Suprapubic skin (tissue), 4 donors: Measurements from ENCODE around the gene COL28A1.

ENCODE experiments used
- EP300 ChIP-seq: sonication (generic); formaldehyde crosslinking; IDR thresholded peaks from one replicate; pipeline ENCODE4 v1.6.1; 2017; ENCODE audit warnings: antibody characterized with exemption
- POLR2A ChIP-seq, 2 donors: fragments of 450-650 bp; IDR thresholded peaks; one replicate each; pipeline ENCODE4 v1.6.1; 2017; ENCODE audit warnings: antibody characterized with exemption in 2 of 2, mild to moderate bottlenecking in 2 of 2, moderate library complexity in 2 of 2
- POLR2AphosphoS5 ChIP-seq, 3 donors: sonication (generic); formaldehyde crosslinking; IDR thresholded peaks; one replicate each; pipeline ENCODE4 v1.6.1; 2017; ENCODE audit warnings: antibody characterized with exemption in 3 of 3
- TF ChIP-seq, protein P1 (sequence below), 2 donors: fragments of 200-600 bp in 1 of 2; fragments of 450-650 bp in 1 of 2; sonication (generic) in 1 of 2; IDR thresholded peaks; one replicate each; pipeline ENCODE4 v1.5.1; 2016 to 2019; ENCODE audit warnings: antibody characterized with exemption in 2 of 2, mild to moderate bottlenecking in 1 of 2, moderate library complexity in 1 of 2

GRCh38 chr7:7557252-7557651 lies 21.6 kb upstream of the COL28A1 start:
- TF ChIP-seq, protein P1, sequence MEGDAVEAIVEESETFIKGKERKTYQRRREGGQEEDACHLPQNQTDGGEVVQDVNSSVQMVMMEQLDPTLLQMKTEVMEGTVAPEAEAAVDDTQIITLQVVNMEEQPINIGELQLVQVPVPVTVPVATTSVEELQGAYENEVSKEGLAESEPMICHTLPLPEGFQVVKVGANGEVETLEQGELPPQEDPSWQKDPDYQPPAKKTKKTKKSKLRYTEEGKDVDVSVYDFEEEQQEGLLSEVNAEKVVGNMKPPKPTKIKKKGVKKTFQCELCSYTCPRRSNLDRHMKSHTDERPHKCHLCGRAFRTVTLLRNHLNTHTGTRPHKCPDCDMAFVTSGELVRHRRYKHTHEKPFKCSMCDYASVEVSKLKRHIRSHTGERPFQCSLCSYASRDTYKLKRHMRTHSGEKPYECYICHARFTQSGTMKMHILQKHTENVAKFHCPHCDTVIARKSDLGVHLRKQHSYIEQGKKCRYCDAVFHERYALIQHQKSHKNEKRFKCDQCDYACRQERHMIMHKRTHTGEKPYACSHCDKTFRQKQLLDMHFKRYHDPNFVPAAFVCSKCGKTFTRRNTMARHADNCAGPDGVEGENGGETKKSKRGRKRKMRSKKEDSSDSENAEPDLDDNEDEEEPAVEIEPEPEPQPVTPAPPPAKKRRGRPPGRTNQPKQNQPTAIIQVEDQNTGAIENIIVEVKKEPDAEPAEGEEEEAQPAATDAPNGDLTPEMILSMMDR (IDR thresholded peaks at IDR 0.05), result no peak
- no peak for TF ChIP-seq POLR2AphosphoS5 (IDR thresholded peaks at IDR 0.05)
- TF ChIP-seq POLR2A (IDR thresholded peaks at IDR 0.05), result no peak
- no peak for TF ChIP-seq EP300
